ENCODE results near the gene MMP15. TPM values are rescaled to one million over a fixed set of nuclear protein-coding genes. Genes with fewer than 3 reads are reported as not detected.
"Not testable (repeated sequence)": the region's sequence is repeated elsewhere in the genome, so short reads cannot be mapped to it uniquely, and the experiment has no call there.

The MMP15 gene
- total RNA-seq, 1 experiment from 2014 or later: 11.7 TPM

DNA sequence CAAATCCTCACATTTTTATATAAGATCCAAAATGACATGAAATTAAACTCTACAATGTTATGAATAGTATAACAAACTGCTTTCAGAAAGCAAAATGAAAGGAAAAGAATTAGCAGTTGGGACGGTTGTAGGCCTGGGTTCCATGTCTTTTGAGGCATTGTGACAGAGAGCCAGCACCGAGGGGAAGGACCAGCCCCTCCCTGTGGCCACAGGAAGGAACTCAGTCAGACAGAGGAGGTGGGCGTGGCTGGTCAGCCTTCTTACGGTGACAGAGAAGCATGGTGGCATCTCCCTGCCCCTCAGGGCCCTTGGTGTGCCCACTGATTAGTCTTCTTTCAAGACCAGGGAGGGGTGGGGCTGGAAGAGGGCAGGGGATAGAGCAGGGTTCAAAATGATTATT is 30.8 kb upstream of the MMP15 start:
- DNase-seq (ENCODE audit: low read depth): peak; percentile 51
- in situ Hi-C loops (cut with HindIII; ENCODE audit: low pct_unique_long_range_greater_than_20kb, low sequenced_read_pairs): no loop called here

DNA sequence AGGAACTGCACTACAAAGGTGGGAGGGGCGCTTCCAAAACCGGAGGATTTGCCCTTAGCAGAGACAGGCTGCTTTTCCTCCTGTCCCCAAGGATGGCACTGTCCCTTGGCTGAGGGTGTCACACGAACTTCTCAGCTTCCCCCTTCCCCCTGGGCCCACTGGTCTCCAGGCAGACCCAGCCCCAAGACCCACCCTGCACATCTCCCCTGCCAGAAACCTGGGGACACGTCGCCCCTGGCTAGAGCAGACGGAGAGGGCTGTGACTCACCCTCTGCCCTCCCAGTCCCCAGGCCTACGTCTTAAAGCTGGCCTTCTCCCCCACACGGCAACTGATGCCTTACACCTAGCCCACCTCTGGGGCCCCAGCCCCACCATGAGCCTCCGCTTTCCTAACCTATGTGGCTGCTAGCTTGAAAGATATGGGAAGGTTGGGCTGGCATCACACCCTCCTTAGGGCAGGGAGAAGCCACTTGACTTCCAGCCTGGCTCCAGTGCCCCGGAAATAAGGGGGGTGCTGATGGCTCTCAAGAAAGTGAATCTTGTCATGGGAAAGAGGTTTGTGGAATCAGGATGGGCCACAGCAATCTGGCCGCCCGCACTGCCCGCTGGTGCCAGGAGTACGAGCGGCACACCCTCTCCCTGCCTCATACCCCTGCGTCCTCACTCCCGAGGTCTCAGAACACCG is 29.7 kb upstream of the MMP15 start:
- in situ Hi-C loops (cut with HindIII; ENCODE audit: low pct_unique_long_range_greater_than_20kb, low sequenced_read_pairs): no loop called here
- DNase-seq (ENCODE audit: low read depth): no peak

DNA sequence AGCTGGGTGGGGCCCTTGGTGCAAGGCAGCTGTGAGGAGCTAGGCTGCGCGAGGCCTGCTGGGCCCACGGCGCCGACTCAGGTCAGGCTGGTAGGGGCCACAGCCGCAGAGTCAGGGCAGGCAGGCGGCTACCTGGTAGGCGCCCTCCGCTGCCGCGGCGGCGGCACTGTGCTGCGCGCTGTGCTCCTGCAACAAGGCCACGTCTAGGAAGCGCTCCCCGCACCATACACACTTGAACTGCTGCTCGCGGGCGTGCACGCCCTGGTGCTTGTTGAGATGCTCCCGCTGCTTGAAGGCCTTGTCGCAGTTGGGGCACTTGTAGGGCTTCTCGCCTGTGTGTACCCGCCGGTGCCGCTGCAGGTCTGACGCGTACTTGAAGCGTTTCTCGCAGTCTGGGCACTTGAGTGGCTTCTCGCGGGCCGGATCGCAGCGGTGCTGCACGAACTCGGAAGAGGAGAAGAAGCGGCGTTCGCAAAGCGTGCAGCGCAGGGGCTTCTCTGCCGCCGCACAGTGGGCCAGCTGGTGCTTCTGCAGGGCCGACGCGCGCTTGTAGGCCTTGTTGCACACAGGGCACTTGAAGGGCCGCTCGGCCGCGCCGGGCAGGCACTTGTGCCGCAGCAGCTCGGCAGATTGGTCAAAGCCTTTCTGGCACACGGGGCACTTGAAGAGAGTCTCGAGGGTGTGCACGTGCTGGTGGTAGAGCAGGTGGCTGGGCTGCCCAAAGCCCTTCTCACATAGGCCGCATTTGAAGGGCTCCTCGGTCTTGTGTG is 29.0 kb upstream of the MMP15 start:
- in situ Hi-C loops (cut with HindIII; ENCODE audit: low pct_unique_long_range_greater_than_20kb, low sequenced_read_pairs): no loop called here
- no peak for DNase-seq (ENCODE audit: low read depth)

DNA sequence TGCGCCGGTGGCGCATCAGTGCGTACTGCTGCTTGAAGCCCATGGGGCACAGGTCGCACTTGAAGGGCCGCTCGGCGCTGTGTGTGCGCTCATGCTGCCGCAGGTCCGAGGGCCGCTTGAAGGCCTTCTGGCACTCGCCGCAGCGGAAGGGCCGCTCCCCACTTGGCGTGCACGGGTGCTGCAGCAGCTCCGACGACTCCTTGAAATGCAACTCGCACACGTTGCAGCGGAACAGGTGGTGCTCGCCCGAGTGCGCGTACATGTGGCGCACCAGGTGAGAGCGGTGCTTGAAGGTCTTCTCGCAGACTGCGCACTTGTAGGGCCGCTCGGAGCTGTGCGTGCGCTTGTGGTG is 28.4 kb upstream of the MMP15 start:
- in situ Hi-C loops (cut with HindIII; ENCODE audit: low pct_unique_long_range_greater_than_20kb, low sequenced_read_pairs): no loop called here
- no peak for DNase-seq (ENCODE audit: low read depth)

DNA sequence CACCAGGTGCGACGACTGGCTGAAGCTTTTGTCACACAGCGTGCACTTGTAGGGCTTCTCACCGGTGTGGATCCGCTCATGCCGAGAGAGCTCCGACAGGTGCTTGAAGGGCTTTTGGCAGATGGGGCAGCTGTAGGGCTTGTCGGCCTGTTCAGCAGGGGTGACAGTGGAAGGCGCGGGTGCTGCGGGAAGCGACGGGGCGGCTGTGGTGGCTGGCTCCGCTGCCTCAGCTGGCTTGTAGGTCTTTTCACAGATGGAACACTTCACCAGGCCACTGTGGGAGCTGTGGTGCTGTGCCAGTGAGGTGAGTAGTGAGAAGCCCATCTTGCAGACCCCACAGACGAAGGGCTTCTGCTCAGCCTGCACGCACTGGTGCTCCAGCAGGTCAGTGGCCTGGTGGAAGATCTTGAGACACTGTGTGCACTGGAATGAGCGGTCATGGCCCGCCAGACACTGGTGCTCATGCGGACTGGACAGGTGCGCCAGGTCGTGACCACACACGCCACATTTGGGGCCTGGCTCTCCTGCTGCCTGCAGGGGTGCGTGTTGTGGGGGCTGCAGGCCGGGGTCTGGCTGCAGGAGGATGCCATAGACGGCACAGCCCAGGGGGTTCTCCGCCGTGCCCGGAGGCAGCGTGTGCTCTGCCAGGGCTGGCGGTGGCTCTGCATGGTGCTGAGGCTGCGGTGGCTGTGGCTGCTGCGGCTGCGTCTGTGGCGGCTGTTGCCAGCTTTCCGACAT is 27.9 kb upstream of the MMP15 start:
- in situ Hi-C loops (cut with HindIII; ENCODE audit: low pct_unique_long_range_greater_than_20kb, low sequenced_read_pairs): no loop called here
- DNase-seq (ENCODE audit: low read depth): no peak

DNA sequence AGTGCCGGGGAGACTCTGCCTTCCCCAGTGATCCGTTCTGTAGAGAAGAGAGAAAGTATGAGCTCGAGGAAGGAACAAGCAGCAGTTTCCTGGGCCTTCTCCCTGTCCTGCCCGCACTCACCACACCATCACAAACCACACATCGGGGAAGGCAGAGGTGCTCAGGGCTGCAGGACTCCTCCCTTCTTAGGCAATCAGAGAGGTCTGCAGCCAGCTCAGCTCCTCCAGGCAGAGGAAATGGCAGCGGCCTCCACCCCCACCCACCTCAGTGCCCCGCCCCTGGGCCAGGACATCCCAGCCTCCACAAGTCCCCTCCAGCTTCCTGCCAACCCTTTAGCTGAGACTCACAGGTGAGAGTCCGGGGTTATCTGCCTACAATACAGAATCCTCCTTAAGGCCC is 27.1 kb upstream of the MMP15 start:
- in situ Hi-C loops (cut with HindIII; ENCODE audit: low pct_unique_long_range_greater_than_20kb, low sequenced_read_pairs): no loop called here
- DNase-seq (ENCODE audit: low read depth): no peak

DNA sequence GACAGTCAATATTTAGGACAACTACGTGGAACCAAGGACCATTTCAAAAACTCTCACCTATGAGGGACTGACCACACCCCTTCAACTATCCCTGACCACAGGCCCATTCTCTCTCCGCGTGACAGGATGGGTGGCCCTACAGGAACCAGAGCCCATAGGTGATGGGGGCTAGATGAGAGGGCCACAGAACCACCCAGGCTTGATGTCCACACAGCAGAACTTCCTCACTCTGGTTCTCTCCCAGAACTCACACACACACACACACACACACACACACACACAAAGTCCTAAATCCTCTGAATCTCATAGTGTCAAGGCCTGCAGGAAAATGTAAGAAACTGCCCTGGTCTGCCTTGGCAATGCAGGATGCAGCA is 26.6 kb upstream of the MMP15 start:
- in situ Hi-C loops (cut with HindIII; ENCODE audit: low pct_unique_long_range_greater_than_20kb, low sequenced_read_pairs): no loop called here
- DNase-seq (ENCODE audit: low read depth): no peak

DNA sequence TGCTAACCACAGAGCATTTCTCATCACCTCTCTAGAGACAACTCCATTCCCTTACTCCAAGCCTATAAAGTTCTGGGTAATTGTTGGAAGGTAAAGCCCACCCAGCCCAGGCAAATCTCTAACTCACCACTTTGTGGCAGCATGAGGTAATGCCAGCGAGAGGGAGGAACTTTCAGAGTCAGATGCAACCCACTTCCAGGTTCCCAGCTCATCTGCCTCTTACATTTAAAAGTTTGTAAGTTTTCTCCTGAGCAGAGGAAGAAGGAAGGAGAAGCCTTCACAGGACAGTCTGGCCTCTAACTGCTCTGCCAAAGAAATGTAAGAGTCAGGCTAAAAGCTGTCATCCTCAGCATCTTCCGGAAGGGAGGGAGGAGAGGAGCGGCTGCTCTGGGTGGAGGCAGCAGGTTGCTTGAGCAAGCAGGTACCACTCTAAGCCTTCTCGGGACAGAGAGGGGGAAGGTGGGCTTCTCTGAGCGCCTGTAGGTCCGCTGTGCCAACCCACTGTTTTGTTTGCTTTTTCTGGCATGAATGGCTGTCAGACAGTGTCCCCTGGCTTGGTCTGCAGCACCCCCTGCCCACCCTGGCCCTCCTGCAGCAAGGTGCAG is 26.1 kb upstream of the MMP15 start:
- in situ Hi-C loops (cut with HindIII; ENCODE audit: low pct_unique_long_range_greater_than_20kb, low sequenced_read_pairs): no loop called here
- no peak for DNase-seq (ENCODE audit: low read depth)

DNA sequence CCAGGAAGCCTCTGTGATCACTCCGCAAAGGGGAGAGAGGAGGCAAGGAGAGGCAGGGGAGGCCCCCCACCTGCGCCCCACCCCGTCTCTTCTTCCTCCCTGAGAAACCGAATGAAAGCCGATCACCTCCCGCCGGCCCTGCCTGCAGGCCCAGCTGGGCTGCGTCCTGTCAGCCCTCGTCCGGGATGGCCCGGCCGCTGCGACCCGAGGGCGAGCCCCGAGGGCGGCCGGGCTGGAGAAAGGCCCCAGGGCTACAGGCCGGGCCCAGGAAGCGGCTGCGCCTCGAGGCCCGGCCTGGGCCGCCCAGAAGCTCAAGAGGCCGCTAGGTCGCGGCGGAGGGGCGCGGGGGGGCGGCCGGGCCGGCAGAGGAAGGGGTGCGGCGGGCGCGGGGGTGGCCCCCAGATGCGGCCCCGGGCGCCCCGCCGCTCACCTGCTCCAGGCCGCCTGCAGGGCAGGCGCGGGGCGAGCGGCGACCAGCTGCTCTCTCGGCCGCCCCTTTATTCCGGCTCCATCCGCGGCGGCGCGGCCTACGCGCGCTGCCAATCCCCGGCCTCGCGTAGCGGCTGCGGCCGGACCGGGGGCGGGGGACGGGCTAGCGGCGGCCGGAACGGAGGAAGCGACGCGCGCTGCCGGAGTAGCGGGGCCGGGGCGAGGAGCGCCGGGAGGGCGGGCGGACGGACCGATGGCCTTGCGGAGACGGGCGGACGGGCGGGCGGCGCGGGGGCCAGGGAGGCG is 25.4 kb upstream of the MMP15 start, which contains the start of gene ZNF319:
Gene ZNF319, minus strand, starts transcription at position 702 of the 735 bp plus-strand sequence. CDS start 2,407 bp downstream, outside the sequence.
- DNase-seq (ENCODE audit: low read depth): no peak
- in situ Hi-C loops (cut with HindIII; ENCODE audit: low pct_unique_long_range_greater_than_20kb, low sequenced_read_pairs): no loop called here

DNA sequence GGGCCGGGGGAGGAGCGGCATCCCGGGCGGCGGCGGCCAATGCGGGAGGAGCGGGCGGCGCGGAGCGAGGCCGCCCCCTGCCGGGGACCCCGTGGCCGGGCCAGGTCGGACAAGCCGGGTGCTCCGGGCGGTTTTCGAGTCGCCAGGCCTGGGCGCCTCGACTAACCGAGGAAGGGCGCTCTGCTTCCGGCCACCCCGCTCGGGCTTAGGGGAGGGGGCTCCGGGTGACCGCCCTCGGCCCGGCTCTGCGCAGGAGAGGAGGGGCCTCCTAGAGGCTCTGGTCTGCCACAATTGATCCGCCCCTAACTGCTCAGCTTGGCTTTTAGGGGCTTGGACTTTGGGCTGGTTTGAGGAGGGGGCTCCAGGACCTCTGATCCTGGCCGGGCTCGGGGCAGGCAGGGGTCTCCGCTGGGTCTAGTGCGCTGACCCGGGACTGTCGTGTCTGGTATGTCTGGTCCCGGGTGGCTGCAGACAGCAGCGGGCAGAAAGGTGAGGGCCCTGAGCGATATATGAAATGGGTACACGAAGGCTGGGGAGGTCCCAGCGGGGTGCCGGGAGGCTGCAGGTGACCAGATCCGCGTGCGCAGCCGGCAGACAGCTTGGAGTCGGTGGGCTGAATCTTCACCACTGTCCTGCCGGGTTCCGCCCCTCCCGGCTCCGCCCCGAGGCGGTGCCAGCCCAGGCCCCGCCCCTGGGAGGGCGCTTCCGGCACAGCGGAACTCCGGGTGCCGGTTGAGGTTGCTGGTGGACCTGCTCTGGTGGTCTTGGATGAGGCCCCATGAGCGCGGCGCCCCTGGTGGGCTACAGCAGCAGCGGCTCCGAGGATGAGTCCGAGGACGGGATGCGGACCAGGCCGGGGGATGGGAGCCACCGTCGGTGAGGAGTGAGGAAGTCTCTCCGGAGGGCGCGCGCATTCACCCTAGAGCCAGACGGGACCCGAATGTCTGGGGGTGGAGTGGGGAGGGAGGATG is 24.6 kb upstream of the MMP15 start, which contains the start of gene USB1:
Gene USB1, plus strand, starts transcription at position 702 of the 971 bp plus-strand sequence. Its CDS starts 77 bp downstream, at position 779.
- DNase-seq (ENCODE audit: low read depth): peak; percentile 85
- in situ Hi-C loops (cut with HindIII; ENCODE audit: low pct_unique_long_range_greater_than_20kb, low sequenced_read_pairs): no loop called here

DNA sequence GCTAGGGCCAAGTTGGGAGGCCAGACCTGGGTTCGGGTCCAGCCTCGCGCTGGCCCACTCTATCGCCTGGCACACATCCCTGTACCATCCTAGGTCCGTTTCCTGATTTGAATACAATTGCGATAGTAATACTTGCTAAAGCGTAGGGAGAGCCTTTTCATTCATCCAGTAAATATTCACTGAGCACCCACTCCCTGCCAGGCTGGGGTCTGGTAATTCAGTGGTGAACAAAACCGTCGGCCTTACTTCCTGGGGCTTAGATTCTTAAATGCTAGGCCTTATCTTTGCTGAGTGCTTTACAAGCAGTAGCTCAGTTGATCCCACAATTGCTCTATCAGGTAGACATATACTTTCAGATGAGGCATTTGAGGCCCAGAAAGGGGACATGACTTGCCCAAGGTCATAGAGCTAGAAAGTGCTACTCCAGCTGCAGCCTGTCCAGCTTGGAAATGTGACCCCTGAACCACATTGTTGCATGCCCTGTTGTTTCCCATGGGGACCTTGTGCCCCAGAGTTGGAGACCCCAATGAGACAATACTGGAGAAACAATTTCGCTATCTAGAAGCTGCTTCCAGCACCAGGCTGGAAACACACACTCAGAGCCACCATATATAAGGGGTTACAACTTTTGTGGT is 23.7 kb upstream of the MMP15 start:
- no peak for DNase-seq (ENCODE audit: low read depth)
- in situ Hi-C loops (cut with HindIII; ENCODE audit: low pct_unique_long_range_greater_than_20kb, low sequenced_read_pairs): no loop called here

DNA sequence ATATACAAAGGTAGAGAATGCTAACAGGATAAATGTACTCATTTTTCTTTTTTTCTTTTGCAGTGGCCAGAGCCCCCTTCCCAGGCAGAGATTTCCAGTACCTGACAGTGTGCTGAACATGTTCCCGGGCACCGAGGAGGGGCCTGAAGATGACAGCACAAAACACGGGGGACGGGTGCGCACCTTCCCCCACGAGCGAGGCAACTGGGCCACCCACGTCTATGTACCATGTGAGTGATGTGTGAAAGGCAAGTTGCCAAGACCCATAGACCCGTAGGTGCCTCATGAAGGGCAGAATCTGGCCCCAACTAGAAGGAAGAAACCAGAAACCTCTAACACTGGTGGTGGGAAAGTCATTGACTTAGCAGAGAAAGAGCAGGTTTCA is 23.1 kb upstream of the MMP15 start:
- DNase-seq (ENCODE audit: low read depth): no peak
- in situ Hi-C loops (cut with HindIII; ENCODE audit: low pct_unique_long_range_greater_than_20kb, low sequenced_read_pairs): no loop called here

DNA sequence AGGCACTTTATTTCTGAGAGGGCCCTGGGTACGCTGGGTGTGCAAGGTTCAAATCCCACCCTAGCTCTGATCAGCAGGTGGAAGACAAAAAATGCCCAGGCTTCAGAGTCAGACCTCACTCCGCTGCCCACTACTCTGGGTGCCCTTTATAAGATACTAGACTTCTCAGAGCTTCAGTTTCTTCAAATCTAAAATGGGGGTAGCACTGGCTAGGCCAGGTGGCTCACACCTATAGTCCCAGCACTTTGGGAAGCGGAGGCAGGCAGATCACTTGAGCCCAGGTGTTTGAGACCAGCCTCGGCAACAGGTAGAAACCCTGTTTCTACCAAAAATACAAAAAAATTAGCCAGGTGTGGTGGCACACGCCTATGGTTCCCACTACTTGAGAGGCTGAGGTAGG is 22.6 kb upstream of the MMP15 start:
- no peak for DNase-seq (ENCODE audit: low read depth)
- in situ Hi-C loops (cut with HindIII; ENCODE audit: low pct_unique_long_range_greater_than_20kb, low sequenced_read_pairs): no loop called here

DNA sequence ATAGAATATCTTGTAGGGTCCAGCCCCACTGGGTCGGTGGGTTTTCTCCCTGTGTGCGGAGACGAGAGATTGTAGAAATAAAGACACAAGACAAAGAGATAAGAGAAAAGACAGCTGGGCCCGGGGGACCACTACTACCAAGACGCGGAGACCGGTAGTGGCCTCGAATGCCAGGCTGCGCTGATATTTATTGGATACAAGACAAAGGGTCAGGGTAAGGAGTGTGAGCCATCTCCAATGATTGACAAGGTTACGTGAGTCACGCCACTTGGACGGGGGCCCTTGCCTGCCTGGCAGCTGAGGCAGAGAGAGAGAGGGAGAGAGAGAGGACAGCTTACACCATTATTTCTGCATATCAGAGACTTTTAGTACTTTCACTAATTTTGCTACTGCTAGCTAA is 20.8 kb upstream of the MMP15 start:
- in situ Hi-C loops (cut with HindIII; ENCODE audit: low pct_unique_long_range_greater_than_20kb, low sequenced_read_pairs): not testable (repeated sequence)
- DNase-seq (ENCODE audit: low read depth): peak; percentile 45

DNA sequence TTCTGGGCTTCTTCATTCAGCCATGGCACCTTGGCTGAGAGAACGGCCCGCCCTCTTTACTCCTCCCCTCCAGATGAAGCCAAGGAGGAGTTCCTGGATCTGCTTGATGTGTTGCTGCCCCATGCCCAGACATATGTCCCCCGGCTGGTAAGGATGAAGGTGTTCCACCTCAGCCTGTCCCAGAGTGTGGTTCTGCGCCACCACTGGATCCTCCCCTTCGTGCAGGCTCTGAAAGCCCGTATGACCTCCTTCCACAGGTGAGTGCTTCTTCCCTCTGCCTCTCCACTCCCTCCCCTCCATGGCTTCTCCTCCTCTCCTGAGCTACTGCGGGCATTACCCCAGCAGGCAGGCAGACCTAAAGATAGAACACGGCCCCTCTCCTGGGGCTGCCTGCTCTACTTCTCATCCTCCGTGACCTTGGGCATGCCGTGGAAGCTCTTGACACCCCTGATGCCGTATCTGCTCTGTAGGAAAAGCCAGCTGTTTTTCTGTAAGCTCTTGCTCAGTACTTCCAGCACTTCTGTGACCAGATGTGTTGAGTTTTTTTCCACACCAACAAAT is 15.6 kb upstream of the MMP15 start:
- in situ Hi-C loops (cut with HindIII; ENCODE audit: low pct_unique_long_range_greater_than_20kb, low sequenced_read_pairs): no loop called here
- no peak for DNase-seq (ENCODE audit: low read depth)

DNA sequence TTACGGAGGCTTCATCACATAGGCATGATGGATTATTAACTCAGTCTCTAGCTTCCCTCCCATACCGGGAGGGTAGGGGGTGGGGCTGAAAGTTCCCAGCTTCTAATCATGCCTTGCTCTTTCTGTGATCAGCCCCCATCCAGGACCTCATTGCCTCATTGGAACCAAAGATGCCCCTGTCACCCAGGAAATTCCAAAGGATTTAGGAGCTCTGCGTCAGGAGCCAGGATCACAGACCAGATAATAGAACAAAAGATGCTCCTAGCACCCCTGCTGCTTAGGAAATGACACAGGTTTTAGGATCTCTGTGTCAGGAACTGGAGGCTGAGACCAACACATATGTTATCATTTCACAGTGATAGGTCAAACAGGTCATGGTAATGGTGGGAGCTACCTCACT is 14.7 kb upstream of the MMP15 start:
- DNase-seq (ENCODE audit: low read depth): no peak
- in situ Hi-C loops (cut with HindIII; ENCODE audit: low pct_unique_long_range_greater_than_20kb, low sequenced_read_pairs): no loop called here

All from Caki2 (cell line).